SH-SY5Y (cell line): ENCODE results near the gene BPI.

Source experiments
- GATA2 ChIP-seq: IDR thresholded peaks from 2 replicates; pipeline ENCODE4 v1.6.1; 2011; ENCODE audit warnings: mild to moderate bottlenecking, low read depth, low read length
- GATA3 ChIP-seq: IDR thresholded peaks from 2 replicates; pipeline ENCODE4 v1.6.1; 2011; ENCODE audit warnings: low read depth, mild to moderate bottlenecking, low read length, moderate library complexity

BPI gene

DNA sequence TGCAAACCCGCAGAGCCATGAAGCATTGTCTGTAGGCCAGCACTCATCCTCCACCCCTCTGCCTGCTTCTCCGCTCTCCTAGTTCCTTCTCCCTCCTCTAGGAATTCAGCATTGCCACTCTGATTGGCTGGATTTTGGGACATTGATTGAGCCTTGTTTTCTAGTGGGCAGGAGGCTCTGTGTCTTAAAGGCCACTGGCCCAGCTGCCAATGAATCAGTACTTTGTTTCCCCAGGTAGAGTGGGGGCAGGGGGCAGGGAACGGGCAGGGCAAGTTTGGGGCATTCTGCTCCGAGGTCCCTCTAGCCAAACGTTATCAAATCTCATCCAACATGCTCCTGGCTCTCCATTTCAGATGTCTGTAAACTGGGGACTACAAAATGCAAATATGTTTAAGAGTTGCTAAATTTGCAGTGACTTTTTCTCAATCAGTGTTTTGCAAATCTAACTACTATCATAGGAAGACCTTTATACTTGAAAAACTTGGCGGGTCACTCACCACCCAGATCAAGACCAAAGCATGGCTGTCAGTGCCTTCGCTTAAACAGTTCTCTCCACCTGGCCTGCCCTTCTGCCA is 10.4 kb upstream of the BPI start:
- TF ChIP-seq GATA3 = no peak
- no peak for TF ChIP-seq GATA2

DNA sequence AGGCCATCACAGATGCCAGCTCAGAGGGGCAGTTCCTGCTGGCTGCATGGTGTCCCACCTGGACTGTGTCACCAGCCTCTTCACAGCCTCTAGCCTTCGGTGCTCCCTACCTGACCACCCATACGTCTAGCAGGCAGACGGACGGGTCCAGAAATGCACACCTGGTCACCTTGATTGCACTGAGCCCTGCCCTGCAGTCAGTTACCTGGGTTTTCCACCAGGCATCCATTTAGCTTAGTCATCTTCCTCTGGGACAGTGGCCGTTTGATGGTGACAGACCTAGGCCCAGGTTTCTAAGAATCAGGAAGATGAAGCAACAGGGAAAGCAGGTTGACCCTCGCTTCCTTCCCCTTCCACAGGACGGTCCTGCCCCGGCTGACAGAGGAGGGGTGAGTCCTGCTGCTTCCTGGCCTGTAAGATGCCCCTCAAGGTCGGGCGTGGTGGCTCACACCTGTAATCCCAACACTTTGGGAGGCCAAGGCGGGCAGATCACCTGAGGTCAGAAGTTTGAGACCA is 9.8 kb upstream of the BPI start:
- TF ChIP-seq GATA2 (no peak), GATA3 (no peak)

DNA sequence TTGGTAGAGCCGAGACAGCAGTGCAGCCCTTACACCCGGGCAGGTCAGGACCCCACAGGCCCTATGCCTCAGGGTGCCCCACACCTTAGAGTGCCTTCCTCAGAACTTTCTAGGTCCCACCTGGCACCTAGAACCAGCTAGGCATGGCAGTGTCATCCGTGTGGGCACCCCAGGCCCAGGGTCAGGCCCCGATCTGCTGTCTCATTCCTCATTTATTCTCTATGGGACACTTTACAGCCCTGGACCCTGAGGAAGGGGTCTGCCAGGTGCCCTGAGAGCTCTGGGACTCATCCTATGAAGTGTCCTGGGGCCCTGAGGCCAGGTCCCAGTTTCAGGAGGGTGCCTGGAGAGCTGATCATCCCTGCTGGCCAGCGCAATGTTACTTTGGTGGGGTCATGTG is 8.1 kb upstream of the BPI start:
- TF ChIP-seq GATA2 (no peak), GATA3 (no peak)

DNA sequence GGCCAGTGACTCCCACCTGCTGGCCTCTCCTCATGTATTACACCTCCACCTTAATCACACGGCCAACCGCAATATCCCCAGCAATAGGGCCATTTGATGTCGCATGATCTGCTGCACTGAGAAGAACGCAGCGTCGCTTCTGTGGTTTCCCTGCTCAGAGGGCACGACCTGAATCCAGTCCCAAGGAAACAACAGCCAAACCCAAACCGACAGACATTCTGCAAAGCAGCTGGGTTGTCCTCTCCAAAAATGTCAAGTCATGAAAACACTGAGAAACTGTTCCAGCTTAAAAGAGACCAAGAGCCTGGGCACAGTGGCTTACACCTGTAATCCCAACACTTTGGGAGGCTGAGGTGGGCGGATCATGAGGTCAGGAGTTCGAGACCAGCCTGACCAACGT is 7.5 kb upstream of the BPI start:
- TF ChIP-seq GATA2 (no peak), GATA3 (no peak)

DNA sequence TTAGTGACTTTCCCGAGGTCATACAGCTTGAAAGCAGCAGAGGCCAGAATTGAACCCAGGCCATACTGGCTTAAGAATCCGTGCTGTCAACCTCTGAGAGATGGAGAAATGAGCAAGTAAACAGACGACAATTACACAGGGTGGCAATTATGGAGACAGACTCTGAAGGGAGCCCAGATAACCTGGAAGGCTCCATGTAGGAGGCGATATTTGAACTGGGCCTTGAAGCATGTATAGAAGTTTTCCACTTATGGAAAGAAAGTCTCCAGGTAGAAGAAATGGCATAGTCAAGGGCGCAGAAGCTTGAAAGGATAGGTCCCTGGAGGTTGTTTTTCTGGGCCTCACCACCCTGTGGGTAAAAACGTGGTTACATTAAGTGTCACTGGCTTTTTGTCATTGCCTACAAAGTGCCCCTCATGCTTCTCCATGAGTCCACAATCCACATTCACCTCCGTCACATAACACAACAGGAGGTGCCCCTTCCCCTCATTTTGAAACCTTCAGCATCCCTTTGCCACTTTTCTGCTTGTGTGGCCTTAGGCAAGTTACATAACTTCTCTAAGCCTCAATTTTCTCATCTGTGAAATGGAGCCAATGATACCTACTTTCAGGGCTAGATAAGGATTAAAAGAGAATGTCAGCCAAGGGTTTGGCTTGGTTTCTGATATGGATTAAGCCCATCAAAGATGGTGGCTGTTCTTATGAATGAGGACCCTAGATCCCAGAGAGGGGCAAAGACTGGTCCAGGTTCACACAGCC is 5.9 kb upstream of the BPI start:
- TF ChIP-seq GATA3 = no peak
- TF ChIP-seq GATA2 = no peak

DNA sequence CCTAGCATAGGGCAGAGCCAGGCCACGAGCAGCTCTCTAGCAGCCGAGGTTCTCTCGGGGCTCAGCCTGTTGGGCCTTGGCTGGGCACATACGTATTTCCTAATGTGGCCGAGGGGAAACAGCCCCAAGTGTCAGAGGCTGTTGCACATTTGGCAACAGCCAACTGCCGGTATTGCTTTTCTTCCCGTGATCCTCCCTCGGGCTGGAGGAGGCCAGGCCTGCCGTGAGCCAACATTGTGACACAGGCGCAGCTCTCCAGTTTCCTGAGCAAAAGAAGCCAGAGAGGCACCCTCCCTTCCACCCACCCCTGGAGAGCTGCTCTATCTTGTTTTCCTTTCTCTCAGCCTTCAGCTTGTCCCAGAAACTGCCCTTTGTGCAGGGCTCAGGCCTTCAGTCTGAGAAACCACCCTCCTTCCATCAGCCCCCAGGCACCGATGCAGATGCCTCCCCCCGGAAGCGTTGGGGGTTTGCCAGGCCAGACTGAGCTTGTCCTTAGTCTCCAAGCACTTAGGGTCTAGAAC is 5.1 kb upstream of the BPI start:
- TF ChIP-seq GATA2 = no peak
- no peak for TF ChIP-seq GATA3

DNA sequence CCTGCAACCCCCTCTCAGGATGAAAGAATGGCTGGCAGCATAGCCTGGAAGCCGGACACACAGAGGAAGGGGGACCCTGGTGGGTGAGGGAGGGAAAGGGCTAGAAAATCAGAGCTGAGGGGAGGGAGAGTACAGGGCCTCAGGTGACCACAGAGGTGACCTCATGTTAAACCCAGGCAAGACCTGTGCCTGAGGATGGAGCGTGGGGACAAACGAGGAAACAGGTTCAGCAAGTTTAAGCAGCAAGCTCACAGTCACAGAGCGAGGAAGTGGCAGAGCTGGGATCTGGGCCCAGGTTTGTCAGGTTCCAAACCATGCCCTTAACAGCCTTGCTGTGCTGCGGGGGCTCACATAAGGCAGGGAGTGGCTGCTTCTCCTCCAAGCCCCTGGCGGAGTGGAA is 4.0 kb upstream of the BPI start:
- TF ChIP-seq GATA3 (no peak), GATA2 (no peak)

DNA sequence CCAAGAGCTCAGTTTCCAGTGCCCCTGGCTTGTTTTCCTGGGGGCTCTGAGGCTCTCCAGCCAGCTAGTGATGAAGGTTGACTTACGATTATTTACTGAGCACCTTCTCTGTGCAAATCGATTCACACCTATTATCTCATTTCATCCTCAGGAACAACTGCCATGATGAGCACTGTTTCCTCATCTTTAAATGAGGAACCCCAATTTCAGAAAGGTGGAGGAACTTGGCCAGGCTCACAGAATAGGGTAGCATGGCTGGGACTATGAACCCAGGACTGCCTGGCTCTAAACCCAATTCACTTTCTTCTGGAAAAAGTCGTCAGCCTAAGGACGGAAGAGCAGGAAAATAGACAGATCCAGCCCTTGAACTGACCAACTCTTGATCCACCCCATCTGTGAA is 3.5 kb upstream of the BPI start:
- no peak for TF ChIP-seq GATA2
- no peak for TF ChIP-seq GATA3

DNA sequence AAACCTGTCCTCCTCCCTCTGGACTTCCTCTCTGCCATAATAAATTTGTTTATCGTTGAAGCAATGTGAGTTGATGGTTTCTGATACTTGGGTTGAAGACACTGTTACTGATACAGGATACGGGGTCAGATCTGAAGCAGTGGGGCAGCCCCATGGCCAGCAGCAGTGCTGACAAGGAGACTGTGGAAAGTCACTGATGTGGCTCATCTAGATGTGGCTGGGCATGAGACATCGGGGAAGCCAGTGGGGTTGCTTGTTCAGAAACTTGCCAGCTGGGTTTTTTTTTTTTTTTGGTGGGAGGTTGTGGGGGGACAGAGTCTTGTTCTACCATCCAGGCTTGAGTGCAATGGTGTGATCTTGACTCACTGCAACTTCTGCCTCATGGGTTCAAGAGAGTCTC is 2.6 kb upstream of the BPI start:
- TF ChIP-seq GATA3 = no peak
- no peak for TF ChIP-seq GATA2

DNA sequence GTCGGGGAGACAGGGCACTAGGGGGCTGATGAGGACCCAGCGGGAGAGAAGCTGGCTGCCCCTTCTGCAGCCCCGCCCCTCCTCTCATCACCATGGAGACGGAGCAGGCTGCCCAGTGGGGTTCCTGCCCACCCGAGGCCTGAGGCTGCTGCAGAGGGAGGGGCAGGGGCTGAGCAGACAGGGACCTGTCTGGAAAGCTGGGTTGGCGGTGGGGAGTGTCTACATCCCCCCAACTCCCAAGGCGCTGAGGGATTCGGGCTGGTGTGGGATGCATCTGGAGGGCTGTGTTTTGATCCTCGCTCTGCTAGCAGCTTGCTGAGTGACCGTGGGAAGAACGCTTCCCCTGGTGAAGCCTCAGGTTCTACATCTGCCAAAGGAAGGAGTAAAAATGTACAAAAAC is 1.2 kb upstream of the BPI start:
- no peak for TF ChIP-seq GATA3
- no peak for TF ChIP-seq GATA2

DNA sequence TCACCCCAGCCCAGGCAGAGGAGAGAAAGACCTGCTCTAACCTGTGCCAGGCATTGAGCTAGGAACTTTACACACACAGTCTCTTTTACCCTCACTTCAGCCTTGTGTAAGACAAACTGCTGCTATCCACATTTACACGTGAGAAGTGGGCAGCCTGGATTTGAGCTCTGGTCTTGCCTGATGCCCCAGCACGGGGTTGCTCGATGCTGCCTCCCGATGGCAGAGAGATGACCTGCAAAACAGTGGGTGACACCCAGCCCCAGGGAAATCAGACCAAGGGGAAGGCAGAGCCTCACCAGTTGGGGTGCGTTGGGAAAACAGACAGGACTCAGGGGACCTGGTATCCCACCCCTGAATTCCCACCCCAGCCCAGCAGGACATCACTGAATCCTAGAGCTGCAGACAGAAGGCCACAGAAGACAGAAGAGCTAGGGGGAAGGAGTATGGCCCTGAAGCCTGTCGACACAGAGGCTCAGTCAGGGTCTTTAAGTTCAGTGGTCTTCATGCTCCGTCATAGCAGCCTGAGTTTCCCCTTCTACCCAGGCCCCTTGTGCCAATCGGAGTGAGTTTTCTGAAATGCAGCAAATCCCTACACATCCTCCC is 990 bp downstream of the BPI start:
- TF ChIP-seq GATA2 (no peak), GATA3 (no peak)

DNA sequence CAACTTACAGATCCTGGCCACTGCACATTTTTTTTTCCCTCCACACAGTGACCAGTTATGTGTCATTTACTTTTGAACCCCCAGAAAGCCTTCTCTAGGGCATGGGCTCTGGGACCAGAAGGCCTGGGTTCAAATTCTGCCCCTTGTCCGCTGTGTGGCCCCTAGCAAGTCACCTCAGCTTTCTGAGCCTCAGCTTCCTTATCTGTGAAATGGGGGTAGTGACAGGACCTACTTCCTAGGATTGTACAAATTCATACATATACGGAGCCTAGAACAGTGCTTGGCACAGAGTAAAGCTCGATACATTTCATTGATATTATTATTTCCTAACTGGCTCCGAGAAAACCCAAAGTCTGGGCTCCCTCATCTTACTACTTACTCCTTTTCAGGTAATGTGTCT is 1.6 kb downstream of the BPI start:
- no peak for TF ChIP-seq GATA3
- TF ChIP-seq GATA2 = no peak

DNA sequence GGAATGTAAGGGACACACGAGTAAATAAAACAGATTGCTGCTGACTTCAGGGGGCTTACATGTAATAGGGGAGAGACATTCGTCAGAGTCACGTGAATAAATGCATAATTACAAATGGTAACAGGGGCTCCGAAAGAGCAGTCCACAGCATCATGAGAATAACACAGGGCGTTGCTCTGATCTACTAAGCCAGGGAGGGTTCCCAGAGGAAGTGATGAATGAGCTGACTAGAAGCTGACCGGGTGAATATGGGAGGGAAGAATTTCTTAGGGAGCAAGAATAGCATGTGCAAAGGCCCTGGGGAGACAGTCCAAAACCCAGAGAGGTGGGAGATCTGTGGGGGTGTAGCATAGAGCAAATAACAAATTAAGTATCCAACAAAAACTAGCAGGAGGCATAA is 2.4 kb downstream of the BPI start:
- no peak for TF ChIP-seq GATA2
- TF ChIP-seq GATA3 = no peak

DNA sequence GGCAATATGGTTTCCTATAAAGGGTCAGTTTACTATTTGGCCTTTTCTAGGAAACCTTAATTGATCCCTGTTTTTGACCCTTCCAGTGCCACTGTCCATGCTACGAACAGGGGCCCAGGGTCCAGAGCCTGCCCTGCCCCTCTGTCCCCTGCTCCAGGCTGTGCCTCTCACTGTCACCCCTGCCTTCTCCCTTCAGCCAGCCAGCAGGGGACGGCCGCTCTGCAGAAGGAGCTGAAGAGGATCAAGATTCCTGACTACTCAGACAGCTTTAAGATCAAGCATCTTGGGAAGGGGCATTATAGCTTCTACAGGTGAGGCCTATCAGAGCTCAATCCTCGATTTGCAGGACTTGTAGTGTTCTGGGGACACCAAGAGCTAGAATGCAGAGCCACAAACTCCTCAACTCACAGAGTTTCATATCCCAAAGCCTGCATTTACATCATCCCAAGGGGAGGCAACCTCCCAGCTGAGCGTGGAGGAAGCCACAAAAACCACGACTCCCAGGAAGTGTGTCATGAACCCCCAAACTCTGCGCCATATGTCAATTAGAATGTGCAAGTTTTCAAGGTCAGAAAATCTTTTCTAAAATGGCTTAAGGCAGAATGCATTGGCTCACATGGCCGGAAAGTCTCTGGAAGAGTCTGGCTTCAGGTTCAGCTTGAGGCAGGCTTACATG is 3.6 kb downstream of the BPI start:
- TF ChIP-seq GATA2 (no peak), GATA3 (no peak)
